GOT3 (cell line): ENCODE measurements around the gene OLIG3.

Experiments used
- DNase-seq: peaks from one replicate; lab custom pipeline; 2025; ENCODE audit warnings: mixed read lengths; lab: John Stamatoyannopoulos, UW

OLIG3 gene

GRCh38 chr6:137471497-137471896 lies 22.7 kb downstream of the OLIG3 start:
- DNase-seq = no peak

- DNase-seq = no peak
These were observed 27.0 kb downstream of the OLIG3 start for GRCh38 chr6:137467211-137467610.

DNA sequence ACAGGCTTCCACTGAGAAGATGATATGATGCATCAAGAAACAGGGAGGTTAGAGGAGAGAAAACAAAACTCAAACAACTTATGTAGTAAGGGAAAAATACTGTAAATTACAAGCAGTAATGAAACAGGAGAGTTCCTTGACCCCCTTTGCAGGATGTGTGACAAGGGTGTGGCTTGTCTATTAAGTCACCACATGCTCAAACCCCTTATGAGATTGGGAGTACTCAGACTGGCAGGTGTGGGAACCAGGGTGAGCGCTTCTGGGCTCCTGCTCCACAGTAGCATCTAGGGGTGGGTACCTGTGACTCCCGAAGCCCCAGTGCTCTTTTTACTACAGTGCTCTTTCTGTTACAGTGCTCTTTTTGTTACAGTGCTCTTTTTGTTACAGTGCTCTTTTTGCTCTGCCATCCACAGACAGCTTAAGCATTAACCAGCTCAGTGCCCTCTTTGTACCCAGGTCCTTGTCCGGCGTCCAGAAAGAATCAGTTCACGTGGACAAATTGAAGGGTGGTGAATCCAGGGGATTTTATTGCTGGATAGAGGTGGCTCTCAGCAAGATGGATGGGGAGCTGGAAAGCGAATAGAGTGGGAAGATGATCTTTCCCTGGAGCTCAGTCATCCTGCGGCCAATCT lies 28.7 kb downstream of the OLIG3 start:
- DNase-seq = no peak

DNA sequence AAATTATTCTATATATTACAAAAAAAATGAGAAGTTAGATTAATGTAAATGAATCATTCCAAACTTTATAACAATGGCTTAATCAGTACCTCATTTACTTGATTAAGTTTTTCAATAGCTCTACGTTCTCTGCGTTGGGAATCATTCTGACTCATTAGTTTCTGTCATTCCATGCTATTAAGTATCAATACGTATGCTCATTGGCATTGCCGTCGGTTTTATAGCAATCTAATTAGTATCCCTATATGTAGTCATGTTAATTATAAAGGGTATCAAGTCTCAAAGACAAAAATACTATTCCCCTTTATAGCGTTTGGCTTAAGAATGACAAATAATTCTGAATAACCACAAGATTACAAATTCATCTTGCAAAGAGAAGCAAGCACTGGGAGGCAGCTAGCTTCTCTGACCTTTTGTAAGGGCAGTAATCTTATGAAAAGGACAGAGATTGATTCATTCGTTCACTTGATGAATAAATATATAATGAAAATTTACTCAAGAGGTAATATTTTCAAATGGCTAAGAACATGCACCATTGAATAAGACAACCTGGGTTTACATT lies 41.8 kb downstream of the OLIG3 start:
- no peak for DNase-seq

GRCh38 chr6:137443901-137444300 lies 50.3 kb downstream of the OLIG3 start:
- DNase-seq = no peak
